ENCODE results near the gene MRPS11.

The MRPS11 gene

DNA sequence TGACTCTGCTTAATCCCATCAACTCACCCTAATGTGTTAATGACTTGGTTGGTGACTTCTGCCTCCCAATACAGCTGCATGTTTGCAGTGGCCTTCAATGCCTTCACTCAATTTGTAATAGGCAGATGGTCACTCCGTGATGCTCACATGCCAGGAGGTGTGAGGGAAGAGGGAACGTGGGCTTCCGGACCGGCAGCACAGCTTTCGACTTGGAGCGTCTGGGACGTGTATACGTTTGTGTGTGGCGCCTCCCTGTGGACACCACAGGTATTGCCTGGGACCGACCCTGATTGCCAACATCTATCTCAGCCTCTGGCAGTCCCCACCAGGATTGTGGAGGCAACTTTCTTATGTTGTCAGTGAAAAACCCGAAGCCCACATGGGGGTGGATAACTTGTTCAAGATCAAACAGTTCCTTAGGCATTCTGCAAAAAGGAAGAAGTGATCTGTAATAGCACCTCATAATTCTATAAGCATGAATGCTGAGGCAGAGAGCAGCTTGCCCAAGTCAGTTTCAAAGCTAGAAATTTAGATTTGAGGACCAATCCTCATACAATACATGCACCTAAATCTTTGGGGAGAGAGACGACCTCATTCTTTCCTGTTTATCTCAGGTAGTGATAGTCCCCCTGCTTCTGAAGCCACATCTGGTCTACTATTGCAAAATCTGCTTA is 17.2 kb upstream of the MRPS11 start:
- Histone ChIP-seq H3K27me3 (ENCODE audit: insufficient read depth, poor library complexity, severe bottlenecking) (no peaks in the 10 kb centered on the region), H3K27ac (replicated peaks) (no peak overlapping the region), H3K4me3 (replicated peaks; ENCODE audit: insufficient read depth, low read length) (no peak overlapping the region)
- no peak for TF ChIP-seq POLR2AphosphoS5 (IDR thresholded peaks at IDR 0.05; ENCODE audit: low read depth)
- no peak for TF ChIP-seq GABPA (IDR thresholded peaks at IDR 0.05; ENCODE audit: low read depth)
- TF ChIP-seq, protein P1, sequence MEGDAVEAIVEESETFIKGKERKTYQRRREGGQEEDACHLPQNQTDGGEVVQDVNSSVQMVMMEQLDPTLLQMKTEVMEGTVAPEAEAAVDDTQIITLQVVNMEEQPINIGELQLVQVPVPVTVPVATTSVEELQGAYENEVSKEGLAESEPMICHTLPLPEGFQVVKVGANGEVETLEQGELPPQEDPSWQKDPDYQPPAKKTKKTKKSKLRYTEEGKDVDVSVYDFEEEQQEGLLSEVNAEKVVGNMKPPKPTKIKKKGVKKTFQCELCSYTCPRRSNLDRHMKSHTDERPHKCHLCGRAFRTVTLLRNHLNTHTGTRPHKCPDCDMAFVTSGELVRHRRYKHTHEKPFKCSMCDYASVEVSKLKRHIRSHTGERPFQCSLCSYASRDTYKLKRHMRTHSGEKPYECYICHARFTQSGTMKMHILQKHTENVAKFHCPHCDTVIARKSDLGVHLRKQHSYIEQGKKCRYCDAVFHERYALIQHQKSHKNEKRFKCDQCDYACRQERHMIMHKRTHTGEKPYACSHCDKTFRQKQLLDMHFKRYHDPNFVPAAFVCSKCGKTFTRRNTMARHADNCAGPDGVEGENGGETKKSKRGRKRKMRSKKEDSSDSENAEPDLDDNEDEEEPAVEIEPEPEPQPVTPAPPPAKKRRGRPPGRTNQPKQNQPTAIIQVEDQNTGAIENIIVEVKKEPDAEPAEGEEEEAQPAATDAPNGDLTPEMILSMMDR (IDR thresholded peaks at IDR 0.05; ENCODE audit: insufficient read depth, low read length): peak; percentile 91
- DNase-seq (ENCODE audit: low read depth in 1 of 2, low spot score in 1 of 2): peak in 1 of 2 experiments; percentile 66

DNA sequence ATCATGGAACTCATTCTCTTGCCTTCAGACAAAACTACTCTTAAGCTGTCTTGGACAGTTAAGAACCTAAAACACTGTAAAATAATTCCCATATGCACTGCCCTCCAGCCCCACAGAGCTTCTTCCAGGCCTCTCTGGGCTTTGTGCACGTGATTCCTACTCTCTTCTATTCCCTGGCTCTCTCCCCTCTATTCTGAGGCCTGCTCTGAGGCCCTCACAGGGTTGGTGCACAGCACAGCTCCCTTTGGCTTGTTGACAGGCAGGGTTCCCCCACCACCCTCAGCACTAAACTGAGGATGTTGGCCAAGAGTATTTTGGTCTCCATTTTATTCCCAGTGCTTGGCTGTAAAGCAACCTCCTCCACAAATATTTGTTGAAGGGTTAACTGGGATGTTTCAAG is 13.9 kb upstream of the MRPS11 start:
- Histone ChIP-seq H3K4me3 (replicated peaks; ENCODE audit: insufficient read depth, low read length) (no peak overlapping the region), H3K27ac (replicated peaks) (no peak overlapping the region), H3K27me3 (ENCODE audit: insufficient read depth, poor library complexity, severe bottlenecking) (no peaks in the 10 kb centered on the region)
- no peak for DNase-seq (ENCODE audit: low read depth in 1 of 2, low spot score in 1 of 2)
- no peak for TF ChIP-seq POLR2AphosphoS5 (IDR thresholded peaks at IDR 0.05; ENCODE audit: low read depth)
- TF ChIP-seq, protein P2, sequence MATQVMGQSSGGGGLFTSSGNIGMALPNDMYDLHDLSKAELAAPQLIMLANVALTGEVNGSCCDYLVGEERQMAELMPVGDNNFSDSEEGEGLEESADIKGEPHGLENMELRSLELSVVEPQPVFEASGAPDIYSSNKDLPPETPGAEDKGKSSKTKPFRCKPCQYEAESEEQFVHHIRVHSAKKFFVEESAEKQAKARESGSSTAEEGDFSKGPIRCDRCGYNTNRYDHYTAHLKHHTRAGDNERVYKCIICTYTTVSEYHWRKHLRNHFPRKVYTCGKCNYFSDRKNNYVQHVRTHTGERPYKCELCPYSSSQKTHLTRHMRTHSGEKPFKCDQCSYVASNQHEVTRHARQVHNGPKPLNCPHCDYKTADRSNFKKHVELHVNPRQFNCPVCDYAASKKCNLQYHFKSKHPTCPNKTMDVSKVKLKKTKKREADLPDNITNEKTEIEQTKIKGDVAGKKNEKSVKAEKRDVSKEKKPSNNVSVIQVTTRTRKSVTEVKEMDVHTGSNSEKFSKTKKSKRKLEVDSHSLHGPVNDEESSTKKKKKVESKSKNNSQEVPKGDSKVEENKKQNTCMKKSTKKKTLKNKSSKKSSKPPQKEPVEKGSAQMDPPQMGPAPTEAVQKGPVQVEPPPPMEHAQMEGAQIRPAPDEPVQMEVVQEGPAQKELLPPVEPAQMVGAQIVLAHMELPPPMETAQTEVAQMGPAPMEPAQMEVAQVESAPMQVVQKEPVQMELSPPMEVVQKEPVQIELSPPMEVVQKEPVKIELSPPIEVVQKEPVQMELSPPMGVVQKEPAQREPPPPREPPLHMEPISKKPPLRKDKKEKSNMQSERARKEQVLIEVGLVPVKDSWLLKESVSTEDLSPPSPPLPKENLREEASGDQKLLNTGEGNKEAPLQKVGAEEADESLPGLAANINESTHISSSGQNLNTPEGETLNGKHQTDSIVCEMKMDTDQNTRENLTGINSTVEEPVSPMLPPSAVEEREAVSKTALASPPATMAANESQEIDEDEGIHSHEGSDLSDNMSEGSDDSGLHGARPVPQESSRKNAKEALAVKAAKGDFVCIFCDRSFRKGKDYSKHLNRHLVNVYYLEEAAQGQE (IDR thresholded peaks at IDR 0.05; ENCODE audit: insufficient replicate concordance, low read depth): no peak
- no peak for TF ChIP-seq SPI1 (IDR thresholded peaks at IDR 0.05; ENCODE audit: borderline replicate concordance, low read depth)
- no peak for TF ChIP-seq GABPA (IDR thresholded peaks at IDR 0.05; ENCODE audit: low read depth)
- TF ChIP-seq, protein P1 (IDR thresholded peaks at IDR 0.05; ENCODE audit: insufficient read depth, low read length): no peak

DNA sequence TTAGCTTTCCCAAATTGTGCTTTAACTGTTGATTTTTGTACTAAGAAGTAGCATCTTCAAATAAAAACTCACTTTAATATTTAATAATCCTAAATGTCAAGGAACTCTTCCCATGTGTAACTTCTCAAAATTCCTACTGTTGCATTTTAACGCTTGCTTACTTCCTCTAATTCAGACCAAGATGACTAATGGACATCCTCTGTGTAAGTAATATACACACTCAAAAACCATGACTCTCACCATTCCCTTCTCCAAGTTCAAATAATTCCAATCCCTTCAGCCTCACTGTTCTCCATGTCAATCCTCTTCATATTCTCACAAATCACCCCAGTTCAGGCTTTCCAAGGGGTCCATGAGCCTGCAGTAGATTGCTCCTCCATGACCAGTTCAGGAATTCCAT is 13.3 kb upstream of the MRPS11 start:
- H3K4me3 ChIP-seq (replicated peaks; ENCODE audit: insufficient read depth, low read length): no peak overlapping the region
- TF ChIP-seq, protein P2 (IDR thresholded peaks at IDR 0.05; ENCODE audit: insufficient replicate concordance, low read depth): no peak
- TF ChIP-seq, protein P1 (IDR thresholded peaks at IDR 0.05; ENCODE audit: insufficient read depth, low read length): no peak
- TF ChIP-seq GABPA (IDR thresholded peaks at IDR 0.05; ENCODE audit: low read depth): no peak
- no peak for TF ChIP-seq SPI1 (IDR thresholded peaks at IDR 0.05; ENCODE audit: borderline replicate concordance, low read depth)
- TF ChIP-seq POLR2AphosphoS5 (IDR thresholded peaks at IDR 0.05; ENCODE audit: low read depth): no peak
- no peaks in the 10 kb centered on the region for H3K27me3 ChIP-seq (ENCODE audit: insufficient read depth, poor library complexity, severe bottlenecking)
- no peak overlapping the region for H3K27ac ChIP-seq (replicated peaks)
- no peak for DNase-seq (ENCODE audit: low read depth in 1 of 2, low spot score in 1 of 2)
